HG02840 (cell line): ENCODE results near the gene FOXL1.

Source experiments
- ATAC-seq: cut with Tn5 transposase; IDR thresholded peaks from one replicate; pipeline ENCODE4 v1.9.1; 2021; ENCODE audit warnings: mild to moderate bottlenecking, moderate library complexity, moderate number of reproducible peaks; ENCODE audit not compliant: unreplicated experiment, low FRiP score

The FOXL1 gene

DNA sequence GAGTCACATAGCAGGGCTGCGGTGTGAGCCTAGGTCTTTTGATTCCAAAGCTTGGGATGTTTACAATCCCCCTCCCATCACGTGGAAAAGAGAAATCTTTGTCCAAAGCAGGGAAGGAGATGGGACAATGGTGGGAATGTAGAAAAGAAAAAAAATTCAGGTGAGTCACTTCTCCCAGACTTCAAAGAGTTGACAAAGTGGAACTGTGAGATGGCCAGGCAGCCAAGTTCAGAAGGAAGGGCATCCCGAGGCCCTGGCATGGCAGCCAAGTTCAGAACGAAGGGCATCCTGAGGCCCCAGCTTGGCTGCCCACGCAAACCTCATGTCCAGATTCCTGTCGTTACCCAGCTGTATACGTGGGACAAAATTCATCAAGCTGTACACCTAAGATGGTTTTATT is 47.5 kb downstream of the FOXL1 start:
- no peak for ATAC-seq

DNA sequence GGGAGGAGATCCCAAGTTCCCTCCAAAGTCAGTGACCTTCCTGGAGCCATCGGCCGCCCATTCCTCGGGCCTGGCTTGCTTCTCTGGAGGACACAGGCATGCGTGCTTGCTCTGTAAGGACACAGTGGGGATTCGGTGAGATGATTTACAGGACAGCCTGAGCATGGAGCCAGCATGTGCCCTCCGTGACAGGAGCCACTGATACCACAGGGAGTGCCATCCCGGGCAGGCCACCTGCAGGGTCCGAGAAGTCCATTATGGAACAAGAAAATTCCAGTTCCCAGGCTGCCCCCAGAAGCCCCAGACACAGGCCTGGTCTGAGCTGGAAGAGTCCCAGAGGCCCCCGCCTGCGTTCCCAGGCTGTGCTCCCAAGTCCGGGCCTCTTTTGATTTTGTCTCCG is 47.9 kb downstream of the FOXL1 start:
- ATAC-seq, result no peak

DNA sequence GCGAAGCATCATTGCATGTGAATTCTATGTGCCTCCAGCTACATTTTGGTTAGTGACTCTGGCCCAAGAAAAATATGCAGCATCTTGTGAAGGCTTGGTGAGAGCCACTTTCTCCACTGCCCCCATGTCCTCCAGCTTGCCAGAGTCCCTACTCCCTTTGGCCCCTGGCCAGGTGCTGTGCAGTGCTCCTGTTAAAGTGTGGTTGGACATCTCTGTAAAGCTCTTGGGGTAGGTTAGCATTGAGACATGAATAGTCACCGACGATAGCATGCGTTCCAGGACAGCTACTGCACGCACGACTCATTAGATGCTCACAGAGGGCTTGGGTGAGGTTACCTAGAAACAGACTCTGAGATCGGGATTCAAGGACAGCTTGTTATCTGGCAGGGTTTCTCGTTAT is 48.6 kb downstream of the FOXL1 start:
- no peak for ATAC-seq

DNA sequence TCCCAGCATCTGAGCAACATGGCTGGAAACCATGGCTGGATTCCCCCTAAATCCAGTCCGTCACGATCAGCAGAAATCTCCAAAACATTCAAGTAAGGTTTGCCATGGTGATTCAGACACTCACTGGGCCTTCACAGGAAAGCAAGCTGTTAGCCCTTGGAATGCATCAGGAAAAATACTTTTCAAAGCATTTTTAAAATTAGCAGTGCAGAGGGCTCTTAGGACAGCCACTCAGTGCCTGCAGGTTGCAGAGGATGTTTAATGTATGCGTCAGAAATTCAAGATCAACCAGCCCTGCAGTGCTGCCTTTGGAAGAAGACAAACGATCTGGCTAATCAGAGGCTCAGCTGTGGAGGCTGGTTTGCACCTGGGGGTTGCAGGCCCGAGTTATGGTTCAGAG is 50.3 kb downstream of the FOXL1 start:
- ATAC-seq, result no peak

DNA sequence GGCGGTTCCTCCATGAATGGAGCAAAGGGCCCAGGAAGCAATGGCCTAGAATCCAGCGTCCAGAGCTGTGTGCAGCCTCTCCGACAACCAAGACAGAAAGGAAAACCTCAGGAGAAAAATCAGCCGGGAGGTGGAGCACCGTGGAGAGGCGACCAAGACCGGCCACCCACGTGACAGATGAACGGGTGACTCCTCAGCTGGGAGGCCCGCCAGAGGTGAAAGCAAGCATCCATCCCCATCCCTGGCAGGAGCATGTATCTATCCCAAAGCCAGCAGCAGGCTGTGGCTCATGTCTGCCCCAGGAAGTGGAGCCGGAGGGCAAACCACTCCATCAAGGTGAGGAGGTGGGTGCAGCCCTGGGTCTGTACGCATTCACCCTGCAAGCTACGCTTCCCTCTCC is 52.1 kb downstream of the FOXL1 start:
- ATAC-seq, result no peak

DNA sequence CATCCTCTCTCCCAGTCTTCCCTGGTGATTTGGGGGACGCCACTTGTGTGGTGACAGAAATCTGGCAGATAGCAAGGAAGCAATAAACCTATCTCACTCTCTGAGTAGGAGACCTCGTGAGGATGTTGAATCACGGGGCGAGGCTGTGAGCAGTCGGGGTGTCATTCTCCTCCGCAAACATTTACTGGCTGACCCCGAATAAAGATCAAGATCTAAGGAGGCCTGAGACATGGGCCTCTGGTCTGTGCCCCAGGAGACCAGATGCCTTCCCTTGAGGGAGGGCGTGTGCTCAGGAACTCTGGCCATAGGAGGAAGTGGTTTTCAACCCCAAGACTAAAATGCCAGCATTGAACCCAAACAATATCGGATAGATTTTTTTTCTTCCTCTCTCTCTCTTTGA is 53.1 kb downstream of the FOXL1 start:
- ATAC-seq, result no peak
